ENCODE results near the gene CDH3. TPM values are rescaled to one million over a fixed set of nuclear protein-coding genes. Genes with fewer than 3 reads are reported as not detected.

Gene CDH3
- total RNA-seq, 1 experiment from 2014 or later = not detected

DNA sequence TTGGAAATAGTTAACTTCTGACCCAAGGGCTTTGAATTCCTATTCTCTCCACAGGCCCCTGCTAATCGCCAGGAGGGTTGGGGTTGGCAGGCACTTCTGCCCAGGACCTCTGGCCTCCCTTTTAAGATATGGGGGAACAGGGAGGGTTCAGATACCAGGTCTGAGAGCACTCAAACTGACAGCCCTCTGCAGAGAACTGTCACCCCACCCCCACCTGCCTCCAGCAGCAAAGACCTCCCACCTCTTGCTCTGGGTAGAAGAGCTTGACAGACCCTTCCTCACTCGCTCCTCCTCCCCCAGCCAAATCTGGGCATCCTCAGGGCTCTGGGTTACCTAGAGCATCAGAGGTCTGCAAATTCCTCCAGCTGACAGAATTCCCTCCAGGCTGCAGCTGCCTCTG is 11.6 kb downstream of the CDH3 start:
- Histone ChIP-seq H3K4me3 (ENCODE audit: low read depth, low read length, poor library complexity, severe bottlenecking) (no peak overlapping the region), H3K27me3 (replicated peaks; ENCODE audit: insufficient read depth, low read depth, low read length, poor library complexity) (no peaks in the 10 kb centered on the region), H3K4me1 (ENCODE audit: insufficient read depth, low read length, poor library complexity, severe bottlenecking) (no peaks in the 10 kb centered on the region), H3K36me3 (ENCODE audit: insufficient read depth, low read length, poor library complexity, severe bottlenecking) (no peaks in the 10 kb centered on the region), H3K27ac (ENCODE audit: low read depth, low read length, poor library complexity, severe bottlenecking) (no peak overlapping the region), H3K9me3 (ENCODE audit: low read depth, low read length, poor library complexity, severe bottlenecking) (no peaks in the 10 kb centered on the region)
- ChIA-PET POLR2A (ENCODE audit: low non-redundant PET) (no interaction called here), CTCF (no interaction called here)
- intact Hi-C loops (cut with micrococcal nuclease; ENCODE audit: unreplicated experiment) = no loop called here
- TF ChIP-seq, protein P1, sequence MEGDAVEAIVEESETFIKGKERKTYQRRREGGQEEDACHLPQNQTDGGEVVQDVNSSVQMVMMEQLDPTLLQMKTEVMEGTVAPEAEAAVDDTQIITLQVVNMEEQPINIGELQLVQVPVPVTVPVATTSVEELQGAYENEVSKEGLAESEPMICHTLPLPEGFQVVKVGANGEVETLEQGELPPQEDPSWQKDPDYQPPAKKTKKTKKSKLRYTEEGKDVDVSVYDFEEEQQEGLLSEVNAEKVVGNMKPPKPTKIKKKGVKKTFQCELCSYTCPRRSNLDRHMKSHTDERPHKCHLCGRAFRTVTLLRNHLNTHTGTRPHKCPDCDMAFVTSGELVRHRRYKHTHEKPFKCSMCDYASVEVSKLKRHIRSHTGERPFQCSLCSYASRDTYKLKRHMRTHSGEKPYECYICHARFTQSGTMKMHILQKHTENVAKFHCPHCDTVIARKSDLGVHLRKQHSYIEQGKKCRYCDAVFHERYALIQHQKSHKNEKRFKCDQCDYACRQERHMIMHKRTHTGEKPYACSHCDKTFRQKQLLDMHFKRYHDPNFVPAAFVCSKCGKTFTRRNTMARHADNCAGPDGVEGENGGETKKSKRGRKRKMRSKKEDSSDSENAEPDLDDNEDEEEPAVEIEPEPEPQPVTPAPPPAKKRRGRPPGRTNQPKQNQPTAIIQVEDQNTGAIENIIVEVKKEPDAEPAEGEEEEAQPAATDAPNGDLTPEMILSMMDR (conservative IDR thresholded peaks at IDR 0.05; ENCODE audit: low read depth, low read length) = no peak
- no peak for TF ChIP-seq EZH2 (IDR thresholded peaks at IDR 0.05; ENCODE audit: borderline replicate concordance, low read depth, low read length, poor library complexity, severe bottlenecking)
- BruUV-seq (replicated peaks) = no TSS peak
- no peak for DNase-seq (ENCODE audit: low spot score)

DNA sequence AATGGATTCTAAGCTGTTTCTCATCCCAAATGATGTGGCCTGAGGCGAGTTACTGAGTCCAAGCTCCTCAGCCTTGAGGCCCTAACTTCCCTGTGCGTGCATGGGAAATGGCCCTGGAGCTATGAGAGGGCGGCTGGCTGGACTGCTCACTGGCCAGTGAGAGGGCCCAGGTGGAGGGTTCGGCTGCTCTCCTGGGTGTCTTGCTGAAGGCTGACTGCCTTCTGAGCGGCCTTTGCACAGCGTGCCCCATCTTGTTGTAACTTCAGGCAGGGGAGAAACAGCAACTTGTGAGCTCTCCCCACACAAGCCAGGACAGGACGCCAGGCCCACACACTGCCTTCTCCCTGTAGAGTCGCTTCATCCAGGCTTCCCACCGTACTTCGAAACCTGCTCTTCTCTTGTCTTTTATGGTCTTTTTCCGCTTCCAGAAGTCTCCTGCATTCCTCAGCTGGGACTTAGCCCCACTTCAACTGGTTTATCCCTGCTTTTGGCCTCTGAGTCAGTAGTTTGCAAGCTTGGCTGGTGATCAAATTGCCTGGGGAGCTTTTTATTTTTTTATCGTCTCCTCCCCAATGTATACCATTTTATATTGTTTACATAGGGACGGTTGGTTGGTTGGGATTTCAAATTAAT is 13.3 kb downstream of the CDH3 start:
- H3K27ac ChIP-seq (ENCODE audit: low read depth, low read length, poor library complexity, severe bottlenecking) = no peak overlapping the region
- H3K4me1 ChIP-seq (ENCODE audit: insufficient read depth, low read length, poor library complexity, severe bottlenecking) = no peaks in the 10 kb centered on the region
- H3K9me3 ChIP-seq (ENCODE audit: low read depth, low read length, poor library complexity, severe bottlenecking) = no peaks in the 10 kb centered on the region
- intact Hi-C loops (cut with micrococcal nuclease; ENCODE audit: unreplicated experiment) = no loop called here
- H3K4me3 ChIP-seq (ENCODE audit: low read depth, low read length, poor library complexity, severe bottlenecking) = no peak overlapping the region
- DNase-seq (ENCODE audit: low spot score) = peak; percentile 16
- BruUV-seq (replicated peaks) = no TSS peak
- CTCF ChIA-PET = no interaction called here
- H3K27me3 ChIP-seq (replicated peaks; ENCODE audit: insufficient read depth, low read depth, low read length, poor library complexity) = no peaks in the 10 kb centered on the region
- TF ChIP-seq EZH2 (IDR thresholded peaks at IDR 0.05; ENCODE audit: borderline replicate concordance, low read depth, low read length, poor library complexity, severe bottlenecking) = no peak
- TF ChIP-seq, protein P1 (conservative IDR thresholded peaks at IDR 0.05; ENCODE audit: low read depth, low read length) = no peak
- H3K36me3 ChIP-seq (ENCODE audit: insufficient read depth, low read length, poor library complexity, severe bottlenecking) = no peaks in the 10 kb centered on the region
- POLR2A ChIA-PET (ENCODE audit: low non-redundant PET) = interaction anchor here (0.6 to 0.7 kb wide), 2 partner anchors 20 to 331 kb away, joined by 3 to 11 read pairs; no protein-coding TSS in a partner anchor

DNA sequence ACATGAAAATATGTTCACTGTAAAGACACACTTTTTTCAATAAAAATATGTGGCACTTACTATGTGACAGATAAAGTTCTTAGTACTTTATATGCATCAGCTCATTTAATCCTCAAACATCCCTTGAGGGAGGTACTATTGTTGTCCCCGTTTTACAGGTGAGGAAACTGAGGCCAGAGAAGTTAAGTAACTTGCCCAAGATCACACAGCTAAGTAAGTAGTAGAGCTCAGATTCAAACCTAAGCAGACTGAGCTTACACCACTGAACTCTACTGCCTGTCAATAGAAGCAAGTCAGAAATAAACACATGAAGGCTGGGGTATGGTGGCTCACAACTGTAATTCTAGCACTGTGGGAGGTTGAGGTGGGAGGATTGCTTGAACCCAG is 13.9 kb downstream of the CDH3 start:
- no peak for DNase-seq (ENCODE audit: low spot score)
- no peaks in the 10 kb centered on the region for H3K9me3 ChIP-seq (ENCODE audit: low read depth, low read length, poor library complexity, severe bottlenecking)
- H3K27me3 ChIP-seq (replicated peaks; ENCODE audit: insufficient read depth, low read depth, low read length, poor library complexity) = no peaks in the 10 kb centered on the region
- TF ChIP-seq EZH2 (IDR thresholded peaks at IDR 0.05; ENCODE audit: borderline replicate concordance, low read depth, low read length, poor library complexity, severe bottlenecking) = no peak
- TF ChIP-seq, protein P1 (conservative IDR thresholded peaks at IDR 0.05; ENCODE audit: low read depth, low read length) = no peak
- no TSS peak for BruUV-seq (replicated peaks)
- ChIA-PET POLR2A (ENCODE audit: low non-redundant PET) (no interaction called here), CTCF (no interaction called here)
- no peak overlapping the region for H3K27ac ChIP-seq (ENCODE audit: low read depth, low read length, poor library complexity, severe bottlenecking)
- H3K4me1 ChIP-seq (ENCODE audit: insufficient read depth, low read length, poor library complexity, severe bottlenecking) = no peaks in the 10 kb centered on the region
- intact Hi-C loops (cut with micrococcal nuclease; ENCODE audit: unreplicated experiment) = no loop called here
- no peak overlapping the region for H3K4me3 ChIP-seq (ENCODE audit: low read depth, low read length, poor library complexity, severe bottlenecking)
- H3K36me3 ChIP-seq (ENCODE audit: insufficient read depth, low read length, poor library complexity, severe bottlenecking) = no peaks in the 10 kb centered on the region
